ENCODE results near the gene PCARE.

The PCARE gene

GRCh38 chr2:29063646-29064345 lies 10.5 kb downstream of the PCARE start:
- no peak for DNase-seq (ENCODE audit: low read depth in 3 of 3, low spot score in 1 of 3)

DNA sequence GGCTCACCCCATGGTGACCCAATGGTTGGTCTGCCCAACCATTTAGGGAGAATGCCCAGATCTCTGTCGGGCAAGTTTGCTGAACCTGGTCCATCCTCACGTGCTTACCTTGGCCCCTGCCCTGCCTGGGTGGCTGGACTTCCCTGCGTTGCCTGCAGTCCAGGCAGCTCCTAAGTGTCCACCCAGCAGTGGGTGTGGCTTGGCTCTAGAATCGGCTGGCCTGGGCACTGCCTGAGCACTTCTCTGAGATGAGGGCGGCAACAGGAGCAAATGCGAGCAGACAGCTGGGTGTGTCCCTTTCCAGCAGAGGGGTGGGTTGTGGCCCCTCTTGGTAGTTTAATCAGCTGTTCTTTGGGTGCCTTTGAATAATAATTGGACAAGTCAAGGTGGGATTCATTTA lies 11.3 kb downstream of the PCARE start:
- no peak for DNase-seq (ENCODE audit: low read depth in 3 of 3, low spot score in 1 of 3)

GRCh38 chr2:29062371-29062770 lies 12.0 kb downstream of the PCARE start:
- DNase-seq (ENCODE audit: low read depth in 3 of 3, low spot score in 1 of 3) = no peak

- DNase-seq (ENCODE audit: low read depth in 3 of 3, low spot score in 1 of 3) = no peak
Measured at GRCh38 chr2:29061616-29062015, 12.7 kb downstream of the PCARE start.

DNA sequence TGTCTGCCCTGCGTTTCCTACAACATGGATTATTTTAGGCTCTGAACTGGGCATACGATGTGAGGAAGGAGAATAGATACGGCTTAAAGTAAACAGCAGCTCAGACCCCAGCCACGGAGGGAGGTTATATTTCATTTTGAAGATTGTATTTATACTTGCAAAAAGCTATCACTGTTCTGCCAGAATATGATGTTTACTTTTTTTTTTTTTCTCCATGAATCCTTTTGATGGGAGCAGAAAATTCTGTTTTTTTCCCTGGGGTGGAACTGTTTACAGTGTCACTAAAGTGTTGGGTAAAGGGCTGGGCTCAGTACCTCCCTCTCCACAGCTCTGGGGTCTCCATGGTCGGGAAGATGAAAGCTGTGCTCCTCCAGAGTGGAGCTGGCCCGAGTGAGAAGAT lies 13.1 kb downstream of the PCARE start:
- DNase-seq (ENCODE audit: low read depth in 3 of 3, low spot score in 1 of 3) = no peak

GRCh38 chr2:29060441-29060840 lies 13.9 kb downstream of the PCARE start:
- no peak for DNase-seq (ENCODE audit: low read depth in 3 of 3, low spot score in 1 of 3)

DNA sequence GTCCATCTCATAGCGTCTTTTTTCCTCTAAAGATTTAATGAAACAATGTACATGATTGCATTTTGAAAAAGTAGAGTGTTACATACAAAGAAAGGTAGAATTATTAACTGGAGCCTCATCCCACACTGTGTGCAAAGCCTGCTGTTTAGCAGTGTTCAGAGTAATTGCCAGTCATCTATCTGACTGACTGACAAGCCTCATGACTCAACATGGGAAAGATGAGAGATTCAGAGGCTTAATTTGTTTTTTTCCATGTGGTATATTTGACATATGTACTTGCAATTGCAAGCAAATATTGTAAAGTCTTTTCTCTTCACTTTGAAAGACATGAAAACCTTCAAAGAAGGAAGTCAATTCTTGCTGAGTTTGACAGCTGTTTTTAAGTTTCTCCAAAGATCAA lies 14.7 kb downstream of the PCARE start:
- no peak for DNase-seq (ENCODE audit: low read depth in 3 of 3, low spot score in 1 of 3)

- DNase-seq (ENCODE audit: low read depth in 3 of 3, low spot score in 1 of 3) = no peak
Measured at GRCh38 chr2:29057006-29057405, 17.3 kb downstream of the PCARE start.

GRCh38 chr2:29056452-29056851 lies 17.9 kb downstream of the PCARE start:
- DNase-seq (ENCODE audit: low read depth in 3 of 3, low spot score in 1 of 3) = no peak

GRCh38 chr2:29055601-29056000 lies 18.7 kb downstream of the PCARE start:
- no peak for DNase-seq (ENCODE audit: low read depth in 3 of 3, low spot score in 1 of 3)

- no peak for DNase-seq (ENCODE audit: low read depth in 3 of 3, low spot score in 1 of 3)
Measured at GRCh38 chr2:29054430-29054829, 19.9 kb downstream of the PCARE start.

DNA sequence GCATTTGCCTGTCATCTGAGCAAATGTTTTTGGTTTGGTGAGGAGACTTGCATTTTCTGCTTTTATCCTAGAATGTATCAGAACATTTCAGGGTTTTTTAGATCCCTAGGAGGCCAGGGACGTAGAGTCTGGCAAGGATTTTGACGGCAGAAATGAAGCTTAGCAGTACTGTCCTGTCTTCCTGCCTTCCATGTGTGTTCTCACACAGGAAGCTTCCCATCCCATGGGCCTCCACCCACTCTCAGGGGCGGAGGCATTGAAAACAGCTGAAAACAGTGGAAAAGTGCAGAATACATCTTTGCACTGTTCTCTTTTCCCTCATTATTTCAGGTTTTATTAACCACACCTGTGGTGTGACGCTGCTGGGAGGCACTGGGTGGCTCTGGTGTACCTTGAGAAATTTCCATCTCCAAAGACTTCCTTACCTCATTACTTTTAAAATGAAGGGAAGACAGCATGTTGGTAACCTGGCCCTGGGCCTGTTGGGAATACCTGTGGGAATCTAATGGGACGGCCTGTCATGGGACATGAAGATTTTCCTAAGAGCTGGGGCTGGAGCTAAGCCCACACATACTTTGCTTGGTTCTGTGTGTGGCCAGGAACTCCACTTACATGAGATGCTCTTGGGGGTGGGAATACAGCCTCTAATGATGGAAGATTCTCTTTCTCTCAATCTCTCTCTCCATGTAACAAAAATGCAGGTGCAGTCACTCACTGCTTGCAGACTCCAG lies 20.5 kb downstream of the PCARE start:
- no peak for DNase-seq (ENCODE audit: low read depth in 3 of 3, low spot score in 1 of 3)

- DNase-seq (ENCODE audit: low read depth in 3 of 3, low spot score in 1 of 3) = no peak
Measured at GRCh38 chr2:29053223-29053622, 21.1 kb downstream of the PCARE start.

GRCh38 chr2:29052807-29053206 lies 21.5 kb downstream of the PCARE start:
- no peak for DNase-seq (ENCODE audit: low read depth in 3 of 3, low spot score in 1 of 3)

DNA sequence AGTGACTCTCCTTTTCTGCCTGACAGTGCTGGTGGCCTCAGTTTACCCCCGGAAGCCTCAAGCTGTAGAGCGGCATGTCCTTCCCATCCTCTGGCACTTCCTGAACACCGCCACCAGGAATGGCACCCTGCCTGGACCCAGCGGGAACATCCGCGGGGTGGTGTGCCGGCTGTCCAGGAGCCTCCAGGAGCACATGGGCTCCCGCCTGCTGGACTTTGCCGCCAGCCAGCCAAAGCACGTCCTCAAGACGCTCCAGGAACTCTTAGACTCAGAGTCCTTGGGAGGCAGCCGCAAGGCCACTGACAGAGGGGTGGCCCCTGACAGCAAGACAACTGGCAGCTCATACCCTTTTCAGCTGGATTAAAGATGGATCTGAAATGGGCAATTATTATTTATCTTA lies 22.6 kb downstream of the PCARE start:
- no peak for DNase-seq (ENCODE audit: low read depth in 3 of 3, low spot score in 1 of 3)

GRCh38 chr2:29050591-29050990 lies 23.7 kb downstream of the PCARE start:
- no peak for DNase-seq (ENCODE audit: low read depth in 3 of 3, low spot score in 1 of 3)

DNA sequence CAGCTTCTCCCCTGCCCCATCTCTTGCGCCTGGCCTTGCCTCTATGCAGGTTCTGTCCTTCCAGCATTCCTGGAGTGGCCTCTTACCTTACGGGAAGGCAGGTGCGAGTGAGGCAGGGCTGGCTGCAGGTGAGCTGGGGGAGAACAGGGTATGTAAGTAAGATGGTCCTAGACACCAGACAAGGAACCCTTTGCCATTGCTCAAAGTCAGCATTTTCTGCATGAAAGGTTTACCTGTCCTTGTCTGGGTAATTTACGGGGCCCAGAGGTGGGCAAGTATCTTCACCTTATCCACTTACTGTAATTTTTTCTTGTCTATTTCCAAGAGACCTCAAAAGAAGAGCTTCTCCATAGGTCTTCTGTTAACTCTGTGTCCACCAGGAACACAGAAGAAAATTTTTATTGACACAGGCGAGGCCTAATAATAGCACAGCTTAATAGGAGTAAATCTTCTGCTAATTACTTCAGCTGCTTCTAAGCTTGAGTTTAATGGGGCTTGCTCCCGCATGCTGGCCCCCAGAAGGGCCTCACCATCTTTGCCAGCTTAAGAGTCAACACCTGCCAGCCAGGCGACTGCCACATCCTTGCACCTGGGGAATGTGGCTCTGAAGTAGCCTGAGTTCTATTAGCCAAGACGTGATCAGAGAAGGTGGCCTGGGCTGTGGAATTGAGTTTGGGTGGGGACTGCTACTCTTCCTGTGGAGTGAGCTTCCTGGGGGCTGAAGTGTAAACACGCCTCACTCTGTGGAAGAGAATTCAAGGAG lies 27.1 kb downstream of the PCARE start:
- no peak for DNase-seq (ENCODE audit: low read depth in 3 of 3, low spot score in 1 of 3)

DNA sequence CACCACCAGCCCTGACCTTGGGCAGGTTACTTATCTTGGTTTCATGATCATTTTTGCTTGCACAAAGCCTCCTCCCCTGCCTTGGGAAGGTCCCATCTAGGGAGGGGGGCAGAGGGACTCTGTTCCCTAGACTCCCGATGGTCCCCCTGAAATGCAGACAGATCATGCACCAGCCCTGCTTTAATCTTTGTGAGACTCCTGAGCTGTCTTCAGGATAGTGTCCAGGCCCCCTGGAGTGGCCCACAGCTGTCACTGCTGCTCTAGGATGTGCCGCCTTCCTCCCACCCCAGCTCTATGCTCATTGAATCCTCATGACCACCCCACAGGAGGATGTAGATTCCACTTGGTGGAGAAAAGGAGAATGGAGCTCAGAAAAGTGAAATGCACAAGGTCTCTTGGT lies 28.0 kb downstream of the PCARE start:
- no peak for DNase-seq (ENCODE audit: low read depth in 3 of 3, low spot score in 1 of 3)

- no peak for DNase-seq (ENCODE audit: low read depth in 3 of 3, low spot score in 1 of 3)
Measured at GRCh38 chr2:29044459-29044858, 29.9 kb downstream of the PCARE start.

DNA sequence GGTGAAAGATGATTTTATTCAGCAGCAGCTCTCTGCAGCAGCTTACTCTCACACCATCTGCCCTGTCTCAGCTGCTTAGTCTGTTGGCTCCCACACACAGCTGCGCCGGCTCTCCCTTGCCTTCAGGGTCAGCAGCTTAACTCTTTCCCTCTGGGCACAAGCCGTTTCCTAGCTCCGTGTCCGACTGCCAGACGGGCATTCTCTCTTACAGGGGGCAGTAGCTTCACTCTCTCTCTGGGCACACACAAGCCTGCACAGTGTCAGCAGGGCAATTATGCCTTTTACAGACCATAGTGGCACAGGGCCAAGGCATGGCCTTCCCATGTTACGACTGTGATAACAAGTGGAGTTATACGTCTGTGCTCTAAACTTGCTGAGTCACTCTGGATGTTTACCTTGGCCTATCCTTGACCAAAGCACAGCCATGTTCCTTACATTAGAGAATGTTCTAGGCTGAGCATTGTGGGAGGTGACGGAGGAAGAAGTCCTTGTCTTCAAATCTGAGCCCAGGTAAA lies 31.7 kb downstream of the PCARE start:
- no peak for DNase-seq (ENCODE audit: low read depth in 3 of 3, low spot score in 1 of 3)

DNA sequence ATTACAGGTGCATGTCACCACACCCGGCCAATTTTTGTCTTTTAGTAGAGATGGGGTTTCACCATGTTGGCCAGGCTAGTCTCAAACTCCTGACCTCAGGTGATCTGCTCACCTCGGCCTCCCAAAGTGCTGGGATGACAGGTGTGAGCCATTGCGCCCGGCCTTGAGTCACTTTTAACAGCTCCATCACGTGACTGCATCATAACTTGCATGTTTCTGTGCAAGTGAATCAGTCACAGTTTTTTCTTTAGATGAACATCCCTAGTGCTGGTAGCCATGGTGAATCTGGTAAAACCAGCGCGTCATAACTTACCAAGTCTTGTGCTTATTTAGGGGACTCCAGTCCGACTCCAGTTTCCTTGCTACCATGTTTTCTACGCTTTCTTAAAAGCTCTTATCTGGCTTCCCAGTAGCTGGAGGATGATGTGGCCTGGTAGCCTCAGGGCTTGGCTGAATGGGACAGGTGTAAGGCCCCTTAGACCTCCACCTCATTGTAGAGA lies 33.1 kb downstream of the PCARE start:
- DNase-seq (ENCODE audit: low read depth in 3 of 3, low spot score in 1 of 3) = no peak

- no peak for DNase-seq (ENCODE audit: low read depth in 3 of 3, low spot score in 1 of 3)
Measured at GRCh38 chr2:29040552-29040951, 33.8 kb downstream of the PCARE start.

All from stimulated activated CD4-positive, alpha-beta T cell treated with anti-CD3 and anti-CD28 coated beads, TNF-alpha, amount 100 ng/mL, for 1 hour (primary cell).